Kidney (tissue), 14 donors: ENCODE results near the gene BOD1L1. TPM values are rescaled to one million over a fixed set of nuclear protein-coding genes. Genes with fewer than 3 reads are reported as not detected.

ENCODE experiments used
- DNase-seq, 5 donors: peaks; one replicate each; pipeline ENCODE4 v3.0.0-alpha.2; 2013 to 2020
- FAIRE-seq: peaks from 2 replicates; lab custom pipeline; 2012; peaks lifted over from hg19 to GRCh38; lab: Jason Lieb, UNC
- H3K27ac ChIP-seq, 2 donors: one replicate each; pipeline ENCODE4 v1.7.0; 2013; ENCODE audit warnings: low read depth in 2 of 2, low read length in 2 of 2, inconsistent platforms in 1 of 2
- H3K27me3 ChIP-seq: one replicate; pipeline ENCODE4 v1.7.1; 2013; ENCODE audit warnings: low read length, inconsistent platforms; ENCODE audit not compliant: control insufficient read depth, insufficient read depth
- H3K36me3 ChIP-seq, 3 donors: one replicate each; pipeline versions ENCODE4 v1.7.0 to v1.7.1; 2013; ENCODE audit warnings: low read length in 3 of 3, control low read depth in 1 of 3, inconsistent platforms in 1 of 3; ENCODE audit not compliant: insufficient read depth in 3 of 3, control insufficient read depth in 2 of 3
- H3K4me1 ChIP-seq, 3 donors: one replicate each; pipeline versions ENCODE4 v1.7.0 to v1.7.1; 2013; ENCODE audit warnings: low read length in 3 of 3, inconsistent platforms in 1 of 3, low read depth in 1 of 3; ENCODE audit not compliant: control insufficient read depth in 2 of 3, insufficient read depth in 2 of 3
- H3K4me3 ChIP-seq, 3 donors: one replicate each; pipeline versions ENCODE4 v1.7.0 to v1.8.1; 2013; ENCODE audit warnings: low read length in 3 of 3, control low read depth in 1 of 3, inconsistent platforms in 1 of 3
- H3K9ac ChIP-seq, 3 donors: one replicate each; pipeline versions ENCODE4 v1.7.0 to v1.7.1; 2013; ENCODE audit warnings: low read length in 3 of 3, control low read depth in 1 of 3, inconsistent platforms in 1 of 3
- H3K9me3 ChIP-seq, 3 donors: one replicate each; pipeline versions ENCODE4 v1.7.0 to v1.7.1; 2013; ENCODE audit warnings: low read length in 3 of 3, control low read depth in 1 of 3, inconsistent platforms in 1 of 3; ENCODE audit not compliant: control insufficient read depth in 2 of 3, insufficient read depth in 1 of 3
- intact Hi-C: fragments of 100-400 bp; cut with DNase I; formaldehyde crosslinking; loops from one replicate; pipeline ENCODE4 v1.11.1; 2022
- polyA plus RNA-seq: library from polyadenylated mRNA; stranded (reverse); fragments of 350-450 nt; fragmentation: Illumina TruSeq; extraction: RNeasy Lipid Tissue Mini Kit (QIAGEN cat#74804); gene quantifications from one replicate; pipeline ENCODE4 v1.2.3, GENCODE V29; 2014; ENCODE audit warnings: low read depth, low replicate concordance; ENCODE audit not compliant: insufficient read depth
- total RNA-seq: library from RNA; stranded (reverse); fragmentation: NEBNext Ultra II Directional; extraction: Animal tissue kit (Norgen Biotek cat#: 25700); gene quantifications from one replicate; pipeline ENCODE4 v1.2.1, GENCODE V29; 2021
- TF ChIP-seq, protein P1 (sequence below): IDR thresholded peaks from 3 replicates; pipeline ENCODE4 v1.5.1; 2012; ENCODE audit warnings: mild to moderate bottlenecking, moderate library complexity, borderline replicate concordance; ENCODE audit not compliant: insufficient read depth; ENCODE audit errors: extremely low read depth
- donor health status: control.
- donor health status: control.
- donor health status: control.
- donor health status: control.
- donor health status: control.
- donor health status: DM: yes; HTN: yes; CAD: no.
- donor health status: Normal renal cell carcinoma (clear cell type).

Gene BOD1L1
- total and polyA plus RNA-seq, 2 donors from 2014 or later, result 9.0 to 45.6 TPM

DNA sequence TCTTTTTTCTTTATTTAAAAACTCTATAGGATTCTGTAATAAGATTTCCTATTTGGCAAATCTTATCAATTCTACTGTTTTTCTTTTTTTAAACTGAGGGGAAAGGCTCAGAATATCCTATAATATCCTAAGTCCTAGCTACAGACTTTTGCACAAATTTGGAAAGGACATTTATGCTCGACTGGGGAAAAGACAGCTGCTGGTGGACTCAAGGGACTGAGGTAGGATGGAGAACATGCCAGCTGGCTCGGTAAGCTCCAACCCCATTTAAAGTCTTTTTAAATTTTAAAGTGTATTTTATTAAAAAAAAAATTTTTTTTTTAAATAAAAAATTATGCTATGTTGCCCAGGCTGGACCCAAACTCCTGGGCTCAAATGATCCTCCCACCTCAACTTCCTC is 36.8 kb downstream of the BOD1L1 start:
- Histone ChIP-seq H3K9ac (no peak overlapping the region), H3K27me3 (no peaks in the 10 kb centered on the region), H3K27ac (no peak overlapping the region), H3K4me1 (no peaks in the 10 kb centered on the region), H3K9me3 (no peaks in the 10 kb centered on the region), H3K36me3 (peaks cover 12 to 34% (median 30%) of the 10 kb centered on the region in 3 donors), H3K4me3 (no peak overlapping the region)
- intact Hi-C loops, result no loop called here
- FAIRE-seq (no peak), DNase-seq (no peak)
- TF ChIP-seq, protein P1, sequence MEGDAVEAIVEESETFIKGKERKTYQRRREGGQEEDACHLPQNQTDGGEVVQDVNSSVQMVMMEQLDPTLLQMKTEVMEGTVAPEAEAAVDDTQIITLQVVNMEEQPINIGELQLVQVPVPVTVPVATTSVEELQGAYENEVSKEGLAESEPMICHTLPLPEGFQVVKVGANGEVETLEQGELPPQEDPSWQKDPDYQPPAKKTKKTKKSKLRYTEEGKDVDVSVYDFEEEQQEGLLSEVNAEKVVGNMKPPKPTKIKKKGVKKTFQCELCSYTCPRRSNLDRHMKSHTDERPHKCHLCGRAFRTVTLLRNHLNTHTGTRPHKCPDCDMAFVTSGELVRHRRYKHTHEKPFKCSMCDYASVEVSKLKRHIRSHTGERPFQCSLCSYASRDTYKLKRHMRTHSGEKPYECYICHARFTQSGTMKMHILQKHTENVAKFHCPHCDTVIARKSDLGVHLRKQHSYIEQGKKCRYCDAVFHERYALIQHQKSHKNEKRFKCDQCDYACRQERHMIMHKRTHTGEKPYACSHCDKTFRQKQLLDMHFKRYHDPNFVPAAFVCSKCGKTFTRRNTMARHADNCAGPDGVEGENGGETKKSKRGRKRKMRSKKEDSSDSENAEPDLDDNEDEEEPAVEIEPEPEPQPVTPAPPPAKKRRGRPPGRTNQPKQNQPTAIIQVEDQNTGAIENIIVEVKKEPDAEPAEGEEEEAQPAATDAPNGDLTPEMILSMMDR, result no peak

DNA sequence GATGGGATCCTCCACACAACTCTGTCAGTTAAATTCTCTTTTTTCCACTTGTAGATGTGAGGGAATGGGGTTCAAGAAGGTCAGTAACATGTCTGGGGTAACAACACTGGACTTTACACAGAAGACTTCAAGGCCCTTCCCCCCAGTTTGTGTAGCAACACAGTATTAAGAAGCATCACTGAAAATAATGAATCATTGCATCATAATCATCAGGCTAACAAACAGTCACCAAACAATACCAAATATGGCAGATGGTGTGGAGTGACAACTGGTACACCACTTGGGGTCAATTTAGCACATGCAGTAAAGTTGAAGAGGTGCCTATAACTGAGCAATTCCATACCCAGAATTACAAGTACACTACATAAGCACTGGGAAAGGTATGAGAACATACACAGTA is 38.6 kb downstream of the BOD1L1 start:
- intact Hi-C loops, result no loop called here
- peaks cover 16 to 37% (median 32%) of the 10 kb centered on the region in 3 donors for H3K36me3 ChIP-seq

DNA sequence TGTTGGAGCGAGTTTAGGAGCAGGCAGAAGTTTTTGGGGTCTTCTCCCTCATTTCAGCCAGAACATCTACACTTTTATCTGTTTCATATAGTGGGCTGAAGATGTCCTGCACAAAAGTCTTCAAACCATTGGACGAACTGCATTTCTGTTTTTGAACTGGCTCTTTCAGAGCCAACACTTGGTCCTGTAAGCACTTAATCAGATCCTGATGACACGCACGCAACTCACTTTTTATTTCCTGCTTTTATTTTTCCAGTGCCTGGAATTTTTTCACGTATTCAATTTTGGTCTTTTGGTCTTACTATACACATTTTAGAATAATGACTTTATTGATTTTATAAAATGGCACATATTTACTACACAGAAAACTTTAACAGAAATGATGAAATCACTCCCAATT is 43.0 kb downstream of the BOD1L1 start:
- no peak overlapping the region for H3K9ac ChIP-seq
- no peaks in the 10 kb centered on the region for H3K9me3 ChIP-seq
- no peak overlapping the region for H3K27ac ChIP-seq
- intact Hi-C loops, result no loop called here
- H3K36me3 ChIP-seq, result peaks cover 27 to 59% (median 43%) of the 10 kb centered on the region in 3 donors
- no peaks in the 10 kb centered on the region for H3K27me3 ChIP-seq
- no peaks in the 10 kb centered on the region for H3K4me1 ChIP-seq
- FAIRE-seq, result no peak
- TF ChIP-seq, protein P1, result no peak
- H3K4me3 ChIP-seq, result no peak overlapping the region
- no peak for DNase-seq

More for the DNA sequence above, 38.6 kb downstream of the BOD1L1 start:
- no peak overlapping the region for H3K4me3 ChIP-seq
- FAIRE-seq (no peak), DNase-seq (no peak)
- no peaks in the 10 kb centered on the region for H3K27me3 ChIP-seq
- no peaks in the 10 kb centered on the region for H3K9me3 ChIP-seq
- H3K27ac ChIP-seq, result no peak overlapping the region
- no peak overlapping the region for H3K9ac ChIP-seq
- TF ChIP-seq, protein P1, result no peak
- no peaks in the 10 kb centered on the region for H3K4me1 ChIP-seq

DNA sequence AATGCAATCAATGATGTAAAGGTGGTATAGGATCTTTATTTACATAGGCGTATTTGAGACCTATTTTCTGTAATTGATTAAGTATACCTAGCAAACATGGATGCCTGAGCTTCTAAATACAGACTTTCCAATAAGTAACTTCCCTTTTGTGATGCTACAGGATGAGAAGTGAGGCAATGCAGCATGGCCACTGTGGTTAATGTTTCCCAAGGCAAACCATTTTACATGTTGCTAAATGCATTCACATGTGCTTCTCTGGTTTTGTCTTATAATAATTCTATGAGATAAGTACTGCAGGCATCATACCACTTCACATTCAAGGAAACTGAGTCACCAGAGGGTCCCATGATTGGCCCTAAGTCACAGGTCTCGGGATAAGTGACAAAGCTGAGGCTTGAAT is 47.5 kb downstream of the BOD1L1 start:
- no peak overlapping the region for H3K4me3 ChIP-seq
- H3K4me1 ChIP-seq, result no peaks in the 10 kb centered on the region
- intact Hi-C loops, result no loop called here
- H3K9me3 ChIP-seq, result no peaks in the 10 kb centered on the region
- peaks cover 24 to 57% (median 39%) of the 10 kb centered on the region in 3 donors for H3K36me3 ChIP-seq
- H3K27ac ChIP-seq, result no peak overlapping the region
- H3K9ac ChIP-seq, result no peak overlapping the region
- no peak for DNase-seq
- H3K27me3 ChIP-seq, result no peaks in the 10 kb centered on the region
- TF ChIP-seq, protein P1, result no peak
- no peak for FAIRE-seq
